Stimulated activated effector memory CD8-positive, alpha-beta T cell treated with anti-CD3 and anti-CD28 coated beads, Interleukin-12 subunit alpha, Interleukin-12 subunit beta, amount 100 ng/mL, for 72 hours (primary cell): Measurements from ENCODE around the gene TUBE1.
"Not testable (repeated sequence)": the region's sequence is repeated elsewhere in the genome, so short reads cannot be mapped to it uniquely, and the experiment has no call there.

Experiments used
- ATAC-seq: fragments of 150-1000 bp; cut with Tn5 transposase; 2 replicates; pipeline ENCODE4 v1.10.0; 2021
- DNase-seq, 2 donors: peaks; one replicate each; pipeline ENCODE4 v3.0.0; 2021 to 2022; ENCODE audit warnings: low spot score in 2 of 2
- H3K27ac Mint-ChIP-seq: one replicate; pipeline ENCODE4 v1.8.0; 2022; ENCODE audit warnings: mild to moderate bottlenecking, mixed read lengths
- H3K36me3 Mint-ChIP-seq: one replicate; pipeline ENCODE4 v1.8.0; 2022; ENCODE audit warnings: mild to moderate bottlenecking, mixed read lengths
- H3K4me1 Mint-ChIP-seq: one replicate; pipeline ENCODE4 v1.8.0; 2022; ENCODE audit warnings: mixed read lengths
- H3K4me3 Mint-ChIP-seq: one replicate; pipeline ENCODE4 v1.8.0; 2022; ENCODE audit warnings: mild to moderate bottlenecking, mixed read lengths
- H3K9me3 Mint-ChIP-seq: one replicate; pipeline ENCODE4 v1.8.0; 2022; ENCODE audit warnings: mixed read lengths

TUBE1 gene, protein sequence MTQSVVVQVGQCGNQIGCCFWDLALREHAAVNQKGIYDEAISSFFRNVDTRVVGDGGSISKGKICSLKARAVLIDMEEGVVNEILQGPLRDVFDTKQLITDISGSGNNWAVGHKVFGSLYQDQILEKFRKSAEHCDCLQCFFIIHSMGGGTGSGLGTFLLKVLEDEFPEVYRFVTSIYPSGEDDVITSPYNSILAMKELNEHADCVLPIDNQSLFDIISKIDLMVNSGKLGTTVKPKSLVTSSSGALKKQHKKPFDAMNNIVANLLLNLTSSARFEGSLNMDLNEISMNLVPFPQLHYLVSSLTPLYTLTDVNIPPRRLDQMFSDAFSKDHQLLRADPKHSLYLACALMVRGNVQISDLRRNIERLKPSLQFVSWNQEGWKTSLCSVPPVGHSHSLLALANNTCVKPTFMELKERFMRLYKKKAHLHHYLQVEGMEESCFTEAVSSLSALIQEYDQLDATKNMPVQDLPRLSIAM

DNA sequence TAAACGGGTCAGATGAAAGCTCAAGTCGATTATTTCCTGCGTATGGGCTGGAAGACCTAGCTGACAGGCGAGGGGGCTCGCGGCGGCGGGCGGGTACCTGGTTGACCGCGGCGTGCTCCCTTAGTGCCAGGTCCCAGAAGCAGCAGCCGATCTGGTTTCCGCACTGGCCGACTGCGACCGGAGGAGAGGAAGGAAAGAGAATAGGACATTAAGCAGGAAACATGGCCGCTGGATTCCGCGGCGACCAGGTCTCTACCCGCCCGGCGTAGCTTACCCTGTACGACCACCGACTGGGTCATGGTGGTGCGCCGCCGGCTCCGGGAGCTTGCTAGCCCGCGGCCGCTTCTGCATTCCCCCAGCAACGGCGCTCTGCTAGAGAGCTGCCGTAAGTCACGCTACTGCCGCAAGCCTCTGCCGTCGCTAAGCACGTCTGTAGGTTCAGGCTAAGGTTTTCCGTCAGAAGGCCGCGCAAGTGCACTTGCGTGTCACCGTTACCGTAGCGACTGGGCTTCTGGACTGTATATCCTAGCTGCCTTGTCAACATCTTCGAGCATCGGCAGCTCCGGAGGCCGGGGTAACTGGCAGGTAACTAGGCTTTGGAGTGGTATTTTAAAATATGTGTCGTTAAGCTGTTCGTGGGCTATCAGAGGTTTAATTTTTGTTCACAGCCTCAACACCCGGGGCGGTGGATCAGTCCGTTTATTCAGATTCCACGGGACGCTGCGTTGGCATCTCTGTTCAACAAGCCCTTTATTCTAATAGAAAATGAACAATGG is at the start of gene TUBE1, which contains the start of gene FAM229B:
Gene TUBE1 (minus strand): TSS at position 347 of the 776 bp plus-strand sequence. CDS start 48 bp downstream, at position 299.
Gene FAM229B (plus strand): TSS at position 456 of the 776 bp plus-strand sequence. CDS start 11,693 bp downstream, outside the sequence.
- DNase-seq (peak; percentile 63 to 91), ATAC-seq (peak; percentile 97)
- Mint-ChIP-seq H3K4me3 (no peak within 1 kb of the TSS), H3K36me3 (peaks cover 27% of the 10 kb centered on the region), H3K9me3 (no peaks in the 10 kb centered on the region), H3K27ac (no peak within 1 kb of the TSS), H3K4me1 (peaks cover 9% of the 10 kb centered on the region)

GRCh38 chr6:112130878-112131277 is 43.6 kb upstream of the TUBE1 start:
- H3K4me3 Mint-ChIP-seq, result no peak overlapping the region
- DNase-seq (no peak), ATAC-seq (no peak)
- H3K27ac Mint-ChIP-seq, result no peak overlapping the region
- no peaks in the 10 kb centered on the region for H3K36me3 Mint-ChIP-seq
- H3K9me3 Mint-ChIP-seq, result no peaks in the 10 kb centered on the region
- H3K4me1 Mint-ChIP-seq, result no peaks in the 10 kb centered on the region

GRCh38 chr6:112128208-112128607 is 40.9 kb upstream of the TUBE1 start:
- DNase-seq (no peak), ATAC-seq (no peak)
- H3K4me1 Mint-ChIP-seq, result no peaks in the 10 kb centered on the region
- H3K4me3 Mint-ChIP-seq, result no peak overlapping the region
- no peaks in the 10 kb centered on the region for H3K9me3 Mint-ChIP-seq
- H3K27ac Mint-ChIP-seq, result no peak overlapping the region
- no peaks in the 10 kb centered on the region for H3K36me3 Mint-ChIP-seq

GRCh38 chr6:112123982-112124381 is 36.7 kb upstream of the TUBE1 start:
- ATAC-seq (no peak), DNase-seq (no peak)
- Mint-ChIP-seq H3K4me1 (no peaks in the 10 kb centered on the region), H3K36me3 (no peaks in the 10 kb centered on the region), H3K4me3 (no peak overlapping the region), H3K27ac (no peak overlapping the region), H3K9me3 (no peaks in the 10 kb centered on the region)

- DNase-seq (no peak), ATAC-seq (no peak)
- no peaks in the 10 kb centered on the region for H3K36me3 Mint-ChIP-seq
- H3K9me3 Mint-ChIP-seq, result no peaks in the 10 kb centered on the region
- H3K4me3 Mint-ChIP-seq, result no peak overlapping the region
- H3K27ac Mint-ChIP-seq, result no peak overlapping the region
- H3K4me1 Mint-ChIP-seq, result peaks cover 1% of the 10 kb centered on the region
Observed at GRCh38 chr6:112122756-112123155, 35.5 kb upstream of the TUBE1 start.

GRCh38 chr6:112118034-112118433 is 30.8 kb upstream of the TUBE1 start:
- no peak overlapping the region for H3K4me3 Mint-ChIP-seq
- H3K27ac Mint-ChIP-seq, result no peak overlapping the region
- H3K36me3 Mint-ChIP-seq, result no peaks in the 10 kb centered on the region
- ATAC-seq, result no peak
- H3K9me3 Mint-ChIP-seq, result no peaks in the 10 kb centered on the region
- DNase-seq, result no peak
- peaks cover 9% of the 10 kb centered on the region for H3K4me1 Mint-ChIP-seq

DNA sequence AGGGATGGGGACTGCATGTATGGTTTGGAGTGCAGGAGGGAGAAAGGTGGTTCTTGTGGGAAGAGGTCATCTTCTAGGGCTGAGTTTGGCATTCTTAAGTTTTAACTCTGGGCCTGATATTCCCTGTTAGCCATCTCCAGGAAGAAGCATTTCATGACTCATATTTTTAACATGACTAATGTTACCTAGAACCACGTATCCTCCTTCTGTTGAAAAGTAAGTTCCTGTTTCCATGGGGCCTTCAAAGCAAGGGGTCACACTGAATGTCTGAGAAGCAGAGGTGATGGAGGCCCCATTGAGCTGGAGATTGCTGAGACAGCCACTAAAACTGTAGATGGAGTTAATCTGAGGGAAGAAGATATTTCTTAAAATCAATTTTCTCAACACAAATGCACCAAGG is 30.3 kb upstream of the TUBE1 start:
- peak; percentile 55 for ATAC-seq

DNA sequence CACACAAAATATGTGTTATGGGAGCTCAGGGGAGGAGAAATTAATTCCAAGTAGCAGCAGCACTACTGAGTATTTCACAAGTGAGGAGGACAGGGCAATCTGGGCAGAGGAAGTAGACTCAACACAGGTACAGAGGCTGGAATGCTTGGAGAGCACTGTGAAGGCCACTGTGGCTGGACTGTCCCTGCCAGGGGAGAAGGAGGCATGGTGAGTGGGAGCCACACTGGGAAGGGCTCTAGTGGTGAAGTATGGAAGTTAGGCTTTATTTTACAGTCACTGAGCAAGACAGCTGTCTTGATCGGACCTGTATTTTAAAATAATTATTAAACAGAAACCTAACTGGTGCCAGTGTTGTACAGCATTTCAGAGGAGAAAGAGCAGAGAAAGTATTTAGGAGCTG is 28.9 kb upstream of the TUBE1 start:
- H3K27ac Mint-ChIP-seq, result no peak overlapping the region
- H3K9me3 Mint-ChIP-seq, result no peaks in the 10 kb centered on the region
- H3K4me1 Mint-ChIP-seq, result peaks cover 9% of the 10 kb centered on the region
- DNase-seq, result no peak
- no peak for ATAC-seq
- no peak overlapping the region for H3K4me3 Mint-ChIP-seq
- H3K36me3 Mint-ChIP-seq, result no peaks in the 10 kb centered on the region

More for the DNA sequence above, 30.3 kb upstream of the TUBE1 start:
- DNase-seq, result no peak
- no peaks in the 10 kb centered on the region for H3K9me3 Mint-ChIP-seq
- H3K4me3 Mint-ChIP-seq, result no peak overlapping the region
- H3K36me3 Mint-ChIP-seq, result no peaks in the 10 kb centered on the region
- H3K27ac Mint-ChIP-seq, result no peak overlapping the region
- H3K4me1 Mint-ChIP-seq, result peaks cover 9% of the 10 kb centered on the region

GRCh38 chr6:112114577-112115223 is 27.4 kb upstream of the TUBE1 start:
- no peak overlapping the region for H3K4me3 Mint-ChIP-seq
- H3K4me1 Mint-ChIP-seq, result peaks cover 9% of the 10 kb centered on the region
- no peaks in the 10 kb centered on the region for H3K9me3 Mint-ChIP-seq
- no peak overlapping the region for H3K27ac Mint-ChIP-seq
- ATAC-seq (no peak), DNase-seq (no peak)
- no peaks in the 10 kb centered on the region for H3K36me3 Mint-ChIP-seq

DNA sequence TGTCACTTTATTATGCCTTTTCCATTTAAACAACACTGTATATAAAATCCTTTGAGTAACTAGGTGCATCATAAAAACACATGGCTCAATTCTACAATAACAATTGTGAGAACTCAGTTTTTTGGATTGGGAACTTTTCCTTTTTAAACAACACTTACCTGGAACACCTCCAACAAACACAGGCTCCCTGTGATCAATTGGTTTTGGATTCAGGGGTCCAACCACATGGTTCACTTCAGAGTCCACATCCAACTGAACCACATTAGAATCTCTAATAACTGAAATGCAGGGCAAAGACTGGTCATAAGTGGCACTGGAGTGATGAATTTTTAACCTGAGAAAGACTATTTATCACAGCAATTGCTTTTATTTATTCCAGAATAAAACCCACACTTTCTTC is 26.6 kb upstream of the TUBE1 start:
- Mint-ChIP-seq H3K9me3 (no peaks in the 10 kb centered on the region), H3K4me3 (no peak overlapping the region), H3K36me3 (no peaks in the 10 kb centered on the region), H3K27ac (no peak overlapping the region), H3K4me1 (peaks cover 9% of the 10 kb centered on the region)
- ATAC-seq, result no peak
- DNase-seq, result no peak

DNA sequence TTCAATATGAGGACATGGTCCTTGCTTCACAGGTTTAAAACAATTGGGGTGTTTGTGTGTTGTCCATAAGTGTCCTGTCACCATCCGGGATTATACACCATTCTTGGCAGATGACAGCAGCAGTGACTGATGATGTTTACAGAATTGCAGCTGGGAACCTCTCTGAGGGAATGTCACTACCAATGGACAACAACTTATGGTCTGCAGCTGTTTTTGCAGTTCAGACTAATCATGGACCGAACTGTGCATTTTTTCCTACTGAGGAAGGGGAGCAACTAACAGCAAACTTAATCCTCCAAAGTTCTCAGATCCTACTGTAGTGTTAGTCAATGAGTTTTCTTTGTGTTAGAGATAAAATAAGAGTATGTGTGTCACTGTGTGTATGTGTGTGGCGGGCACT is 26.1 kb upstream of the TUBE1 start:
- H3K4me1 Mint-ChIP-seq, result peaks cover 9% of the 10 kb centered on the region
- no peaks in the 10 kb centered on the region for H3K9me3 Mint-ChIP-seq
- ATAC-seq (no peak), DNase-seq (no peak)
- no peaks in the 10 kb centered on the region for H3K36me3 Mint-ChIP-seq
- no peak overlapping the region for H3K4me3 Mint-ChIP-seq
- H3K27ac Mint-ChIP-seq, result no peak overlapping the region

- Mint-ChIP-seq H3K36me3 (no peaks in the 10 kb centered on the region), H3K4me3 (no peak overlapping the region), H3K27ac (no peak overlapping the region), H3K4me1 (no peaks in the 10 kb centered on the region), H3K9me3 (peaks cover 4% of the 10 kb centered on the region)
- DNase-seq (no peak), ATAC-seq (no peak)
Observed at GRCh38 chr6:112109262-112109661, 22.0 kb upstream of the TUBE1 start.

- H3K4me3 Mint-ChIP-seq, result no peak overlapping the region
- DNase-seq (no peak), ATAC-seq (no peak)
- peaks cover 4% of the 10 kb centered on the region for H3K9me3 Mint-ChIP-seq
- H3K36me3 Mint-ChIP-seq, result no peaks in the 10 kb centered on the region
- H3K27ac Mint-ChIP-seq, result no peak overlapping the region
- H3K4me1 Mint-ChIP-seq, result no peaks in the 10 kb centered on the region
Observed at GRCh38 chr6:112106562-112106961, 19.3 kb upstream of the TUBE1 start.

GRCh38 chr6:112106026-112106425 is 18.7 kb upstream of the TUBE1 start:
- H3K36me3 Mint-ChIP-seq, ATAC-seq, H3K4me1 Mint-ChIP-seq, H3K9me3 Mint-ChIP-seq, H3K27ac Mint-ChIP-seq, H3K4me3 Mint-ChIP-seq, DNase-seq: not testable (repeated sequence)

GRCh38 chr6:112100561-112100960 is 13.3 kb upstream of the TUBE1 start:
- ATAC-seq (no peak), DNase-seq (no peak)
- Mint-ChIP-seq H3K4me3 (no peak overlapping the region), H3K36me3 (no peaks in the 10 kb centered on the region), H3K27ac (no peak overlapping the region), H3K4me1 (no peaks in the 10 kb centered on the region), H3K9me3 (peaks cover 4% of the 10 kb centered on the region)
